ENCODE data around the gene HTR3C. TPM values are rescaled to one million over a fixed set of nuclear protein-coding genes. Genes with fewer than 3 reads are reported as not detected.

HTR3C gene
- total RNA-seq, 6 experiments from 2014 or later, result not detected

DNA sequence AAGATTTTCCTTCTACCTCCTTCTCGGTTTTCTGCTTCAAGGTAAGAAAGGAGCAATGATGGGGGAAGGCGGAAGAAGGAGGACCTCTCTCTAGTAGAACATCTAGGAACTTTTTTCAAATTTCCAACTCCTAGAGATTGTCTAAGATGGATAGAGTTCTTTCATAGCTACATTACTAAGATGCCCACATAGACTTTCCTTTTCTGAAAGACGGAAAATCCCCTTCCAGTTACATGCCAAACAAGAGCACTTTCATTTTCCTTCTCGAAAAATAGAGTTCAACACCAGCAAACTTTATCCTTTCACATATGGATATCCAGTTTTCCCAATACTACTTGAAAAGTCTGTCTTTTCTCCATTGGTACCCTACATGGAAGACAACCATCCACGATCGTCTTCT is 44.7 kb downstream of the HTR3C start:
- peaks cover 6% of the 10 kb centered on the region for H3K36me3 Mint-ChIP-seq (ENCODE audit: low read depth)
- no peak overlapping the region for H3K4me3 Mint-ChIP-seq
- no peak overlapping the region for H3K27ac Mint-ChIP-seq
- H3K4me1 Mint-ChIP-seq (ENCODE audit: low read depth), result peaks cover 7% of the 10 kb centered on the region; the same call in 1 of the 2 replicates
- peaks cover 14% of the 10 kb centered on the region for H3K27me3 Mint-ChIP-seq (ENCODE audit: insufficient read depth)
- DNase-seq, result no peak
- peaks cover 10% of the 10 kb centered on the region for H3K9me3 Mint-ChIP-seq
- TF ChIP-seq, protein P1, sequence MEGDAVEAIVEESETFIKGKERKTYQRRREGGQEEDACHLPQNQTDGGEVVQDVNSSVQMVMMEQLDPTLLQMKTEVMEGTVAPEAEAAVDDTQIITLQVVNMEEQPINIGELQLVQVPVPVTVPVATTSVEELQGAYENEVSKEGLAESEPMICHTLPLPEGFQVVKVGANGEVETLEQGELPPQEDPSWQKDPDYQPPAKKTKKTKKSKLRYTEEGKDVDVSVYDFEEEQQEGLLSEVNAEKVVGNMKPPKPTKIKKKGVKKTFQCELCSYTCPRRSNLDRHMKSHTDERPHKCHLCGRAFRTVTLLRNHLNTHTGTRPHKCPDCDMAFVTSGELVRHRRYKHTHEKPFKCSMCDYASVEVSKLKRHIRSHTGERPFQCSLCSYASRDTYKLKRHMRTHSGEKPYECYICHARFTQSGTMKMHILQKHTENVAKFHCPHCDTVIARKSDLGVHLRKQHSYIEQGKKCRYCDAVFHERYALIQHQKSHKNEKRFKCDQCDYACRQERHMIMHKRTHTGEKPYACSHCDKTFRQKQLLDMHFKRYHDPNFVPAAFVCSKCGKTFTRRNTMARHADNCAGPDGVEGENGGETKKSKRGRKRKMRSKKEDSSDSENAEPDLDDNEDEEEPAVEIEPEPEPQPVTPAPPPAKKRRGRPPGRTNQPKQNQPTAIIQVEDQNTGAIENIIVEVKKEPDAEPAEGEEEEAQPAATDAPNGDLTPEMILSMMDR (IDR thresholded peaks at IDR 0.05), result no peak

DNA sequence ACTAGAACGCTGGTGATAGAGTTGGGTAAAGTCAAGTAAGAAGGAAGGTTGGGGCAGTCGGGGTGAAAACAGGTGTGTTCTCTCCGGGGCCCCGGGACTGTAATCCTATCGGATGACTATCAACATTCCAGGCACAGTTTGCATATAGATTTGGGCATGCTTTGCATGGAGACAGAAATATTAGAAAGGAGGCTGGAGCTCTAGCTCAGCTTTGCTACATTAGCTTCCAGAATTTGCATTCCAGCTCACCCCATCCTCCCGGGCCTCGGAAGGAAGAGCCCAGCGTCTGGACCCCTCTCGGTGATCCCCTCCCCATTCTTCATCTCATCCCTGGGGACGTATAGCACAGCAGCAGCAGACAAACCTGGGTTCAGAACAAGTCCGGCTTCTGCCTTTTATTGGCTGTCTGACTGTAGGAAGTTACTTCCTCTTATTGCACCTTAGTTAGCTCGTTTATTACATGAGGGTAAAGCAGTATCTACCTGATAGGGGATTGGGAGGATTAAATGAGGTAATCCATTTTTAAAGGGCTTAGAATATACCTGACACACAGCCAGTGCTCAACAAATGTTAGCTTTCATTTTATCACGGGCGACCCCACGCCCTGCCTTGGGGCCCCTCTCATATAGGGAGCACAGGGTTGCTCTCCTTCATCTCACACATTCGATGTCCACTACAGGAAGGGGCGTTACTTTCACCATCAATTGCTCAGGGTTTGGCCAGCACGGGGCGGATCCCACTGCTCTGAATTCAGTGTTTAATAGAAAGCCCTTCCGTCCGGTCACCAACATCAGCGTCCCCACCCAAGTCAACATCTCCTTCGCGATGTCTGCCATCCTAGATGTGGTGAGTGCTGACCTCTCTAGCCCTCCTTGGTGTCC is 47.2 kb downstream of the HTR3C start:
- peaks cover 13% of the 10 kb centered on the region for H3K27me3 Mint-ChIP-seq (ENCODE audit: insufficient read depth)
- no peak for DNase-seq
- no peaks in the 10 kb centered on the region for H3K9me3 Mint-ChIP-seq
- TF ChIP-seq, protein P1 (IDR thresholded peaks at IDR 0.05), result no peak
- no peak overlapping the region for H3K27ac Mint-ChIP-seq
- peaks cover 7% of the 10 kb centered on the region; the same call in 1 of the 2 replicates for H3K4me1 Mint-ChIP-seq (ENCODE audit: low read depth)
- H3K4me3 Mint-ChIP-seq, result no peak overlapping the region
- H3K36me3 Mint-ChIP-seq (ENCODE audit: low read depth), result no peaks in the 10 kb centered on the region

Other genes with a start within 250 kb of the HTR3C start
- gene MAP6D1, start 227.5 kb upstream of the HTR3C start, total RNA-seq (2021; fragmentation: NEBNext Ultra II Directional; extraction: Animal tissue kit (Norgen Biotek cat#: 25700)), result 1 to 10 TPM; 2.9 to 4.1 (median 3.7) TPM
- gene PARL, start 168.2 kb upstream of the HTR3C start, total RNA-seq (2021; fragmentation: NEBNext Ultra II Directional; extraction: Animal tissue kit (Norgen Biotek cat#: 25700)), result 10 to 100 TPM; 64.7 to 82.5 (median 81.4) TPM
- gene ABCC5, start 35.2 kb upstream of the HTR3C start, total RNA-seq (2021; fragmentation: NEBNext Ultra II Directional; extraction: Animal tissue kit (Norgen Biotek cat#: 25700)), result 10 to 100 TPM; 16.6 to 19.6 (median 17.4) TPM
- not detected for gene HTR3D, start 21.3 kb upstream of the HTR3C start, total RNA-seq (2021; fragmentation: NEBNext Ultra II Directional; extraction: Animal tissue kit (Norgen Biotek cat#: 25700))
- not detected for gene HTR3E, start 44.0 kb downstream of the HTR3C start, total RNA-seq (2021; fragmentation: NEBNext Ultra II Directional; extraction: Animal tissue kit (Norgen Biotek cat#: 25700))
- gene EIF2B5, start 82.3 kb downstream of the HTR3C start, total RNA-seq (2021; fragmentation: NEBNext Ultra II Directional; extraction: Animal tissue kit (Norgen Biotek cat#: 25700)), result 10 to 100 TPM; 27.5 to 33.1 (median 31.4) TPM
- 10 to 100 TPM; 59.2 to 73.5 (median 64.9) TPM for gene DVL3, start 102.3 kb downstream of the HTR3C start, total RNA-seq (2021; fragmentation: NEBNext Ultra II Directional; extraction: Animal tissue kit (Norgen Biotek cat#: 25700))
- gene AP2M1, start 121.8 kb downstream of the HTR3C start, total RNA-seq (2021; fragmentation: NEBNext Ultra II Directional; extraction: Animal tissue kit (Norgen Biotek cat#: 25700)), result 100 to 1,000 TPM; 796 to 849 (median 832) TPM
- gene ABCF3, start 133.2 kb downstream of the HTR3C start, total RNA-seq (2021; fragmentation: NEBNext Ultra II Directional; extraction: Animal tissue kit (Norgen Biotek cat#: 25700)), result 10 to 100 TPM; 53.3 to 70.9 (median 63.4) TPM
- not detected for gene VWA5B2, start 176.5 kb downstream of the HTR3C start, total RNA-seq (2021; fragmentation: NEBNext Ultra II Directional; extraction: Animal tissue kit (Norgen Biotek cat#: 25700))
- gene ALG3, start 195.9 kb downstream of the HTR3C start, total RNA-seq (2021; fragmentation: NEBNext Ultra II Directional; extraction: Animal tissue kit (Norgen Biotek cat#: 25700)), result 10 to 100 TPM; 60.0 to 75.3 (median 69.5) TPM
- gene EEF1AKMT4, start 196.6 kb downstream of the HTR3C start, total RNA-seq (2021; fragmentation: NEBNext Ultra II Directional; extraction: Animal tissue kit (Norgen Biotek cat#: 25700)), result 1 to 10 TPM; 3.3 to 4.8 (median 3.7) TPM
- gene CAMK2N2, start 208.5 kb downstream of the HTR3C start, total RNA-seq (2021; fragmentation: NEBNext Ultra II Directional; extraction: Animal tissue kit (Norgen Biotek cat#: 25700)), result 1 to 10 TPM; 2.7 to 6.0 (median 3.4) TPM
- gene ECE2, start 223.0 kb downstream of the HTR3C start, total RNA-seq (2021; fragmentation: NEBNext Ultra II Directional; extraction: Animal tissue kit (Norgen Biotek cat#: 25700)), result not detected
- gene PSMD2, start 246.2 kb downstream of the HTR3C start, total RNA-seq (2021; fragmentation: NEBNext Ultra II Directional; extraction: Animal tissue kit (Norgen Biotek cat#: 25700)), result 100 to 1,000 TPM; 620 to 777 (median 730) TPM